GM18867 (cell line): ENCODE measurements around the gene G6PD.

Source experiments
- ATAC-seq: cut with Tn5 transposase; IDR thresholded peaks from one replicate; pipeline ENCODE4 v1.9.1; 2021; ENCODE audit warnings: mild to moderate bottlenecking, moderate library complexity; ENCODE audit not compliant: unreplicated experiment

G6PD gene

GRCh38 chrX:154488336-154489075, 58.1 kb downstream of the G6PD start:
- no peak for ATAC-seq

DNA sequence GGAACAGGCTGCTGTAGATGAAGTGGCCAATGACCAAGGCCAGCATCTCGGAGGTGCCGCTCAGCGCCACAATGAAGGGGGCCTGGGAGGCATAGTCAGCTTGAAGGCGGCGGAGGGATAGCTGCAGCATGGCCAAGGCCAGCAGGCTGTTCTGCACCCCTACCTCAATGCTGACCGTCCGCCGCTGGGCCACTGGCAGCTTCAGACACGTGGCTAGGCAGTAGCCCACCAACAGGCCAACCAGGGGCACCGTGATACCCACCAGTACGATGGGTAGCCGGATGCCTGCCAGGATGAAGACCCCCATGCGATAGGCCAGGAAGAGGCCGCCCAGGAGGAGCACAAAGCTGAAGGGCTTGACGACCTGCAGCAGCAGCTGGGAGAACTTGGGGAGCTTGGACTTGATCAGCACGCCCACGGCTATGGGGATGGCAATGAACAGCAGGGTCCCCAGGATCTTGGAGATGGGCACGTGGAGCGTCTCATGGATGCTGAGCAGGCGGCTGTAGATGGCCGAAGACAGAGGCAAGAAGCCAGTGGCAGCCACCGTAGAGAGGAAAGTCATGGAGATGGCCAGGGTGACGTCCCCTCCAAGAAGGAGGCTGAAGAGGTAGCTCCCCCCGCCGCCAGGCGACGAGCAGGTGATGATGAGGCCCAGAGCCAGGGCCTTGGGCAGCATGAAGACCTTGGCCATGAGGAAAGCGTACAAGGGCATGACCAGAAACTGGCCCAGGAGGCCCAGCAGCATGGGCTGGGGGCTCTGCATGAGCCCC, 58.9 kb downstream of the G6PD start:
- ATAC-seq, result no peak

- peak; percentile 21 for ATAC-seq
Measured at GRCh38 chrX:154486396-154487207, 60.0 kb downstream of the G6PD start, which contains the start of gene UBL4A. UBL4A (minus strand) TSS chrX:154486615; CDS start chrX:154486584, 31 bp downstream.

DNA sequence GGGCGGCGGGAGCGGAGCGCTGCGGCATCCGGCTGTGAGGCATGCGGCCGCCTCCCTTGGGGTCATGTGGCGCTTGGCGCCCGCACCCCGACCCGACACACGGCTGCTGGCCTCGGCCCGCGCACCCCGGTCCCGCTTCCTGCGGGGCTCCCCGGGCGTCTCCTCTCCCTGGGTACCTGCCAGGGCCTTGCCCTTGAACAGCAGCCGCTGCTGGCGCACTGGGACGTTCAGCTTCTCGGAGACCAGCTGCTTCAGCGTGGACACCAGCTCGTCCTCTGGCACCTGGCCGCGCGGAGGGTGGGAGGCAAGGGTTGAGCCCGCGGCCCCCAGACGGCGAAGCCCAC, 60.6 kb downstream of the G6PD start:
- peak; percentile 2 for ATAC-seq

DNA sequence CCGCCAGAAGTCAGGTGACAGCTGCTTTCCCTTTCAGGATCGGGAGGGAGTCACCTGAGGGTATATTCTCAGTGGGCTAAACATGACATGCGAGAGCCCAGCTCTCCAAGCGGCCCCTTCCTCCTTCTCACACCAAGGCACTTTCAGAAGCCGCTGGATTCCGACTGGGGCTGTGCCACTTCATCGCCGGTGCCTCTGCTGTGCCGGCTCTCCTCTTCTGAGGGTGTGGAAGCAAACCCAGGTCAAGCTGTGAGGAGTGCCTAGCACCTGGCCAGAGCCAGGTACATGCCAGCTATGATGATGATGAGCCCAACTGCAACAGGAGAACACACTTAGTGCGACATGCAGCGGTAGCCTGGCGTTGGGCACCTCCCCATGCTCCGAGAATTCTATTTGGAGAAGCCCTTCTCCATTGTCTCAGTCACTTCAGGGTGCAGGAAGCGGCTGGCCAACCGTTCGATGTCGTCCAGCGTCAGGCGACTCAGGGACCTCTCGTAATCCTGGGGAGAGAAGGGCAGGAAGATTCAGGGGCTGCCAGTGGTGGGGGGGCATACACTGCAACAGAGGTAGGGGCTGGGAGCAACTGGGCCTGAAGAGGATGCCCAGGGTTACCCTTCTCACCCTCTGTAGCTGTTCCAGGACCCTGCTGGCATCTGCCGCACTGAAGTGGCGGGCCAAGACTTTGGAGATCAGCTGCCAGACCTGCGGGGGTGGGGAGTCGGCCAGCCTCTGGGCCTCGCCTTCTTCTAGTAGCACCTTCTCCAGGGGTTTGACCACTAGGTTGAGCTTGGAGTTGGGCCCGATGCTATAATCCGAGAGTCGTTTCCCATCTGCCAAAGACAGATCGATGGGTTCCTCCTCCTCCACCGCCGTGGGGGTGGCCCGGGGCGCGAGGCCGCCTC, 61.2 kb downstream of the G6PD start:
- no peak for ATAC-seq

DNA sequence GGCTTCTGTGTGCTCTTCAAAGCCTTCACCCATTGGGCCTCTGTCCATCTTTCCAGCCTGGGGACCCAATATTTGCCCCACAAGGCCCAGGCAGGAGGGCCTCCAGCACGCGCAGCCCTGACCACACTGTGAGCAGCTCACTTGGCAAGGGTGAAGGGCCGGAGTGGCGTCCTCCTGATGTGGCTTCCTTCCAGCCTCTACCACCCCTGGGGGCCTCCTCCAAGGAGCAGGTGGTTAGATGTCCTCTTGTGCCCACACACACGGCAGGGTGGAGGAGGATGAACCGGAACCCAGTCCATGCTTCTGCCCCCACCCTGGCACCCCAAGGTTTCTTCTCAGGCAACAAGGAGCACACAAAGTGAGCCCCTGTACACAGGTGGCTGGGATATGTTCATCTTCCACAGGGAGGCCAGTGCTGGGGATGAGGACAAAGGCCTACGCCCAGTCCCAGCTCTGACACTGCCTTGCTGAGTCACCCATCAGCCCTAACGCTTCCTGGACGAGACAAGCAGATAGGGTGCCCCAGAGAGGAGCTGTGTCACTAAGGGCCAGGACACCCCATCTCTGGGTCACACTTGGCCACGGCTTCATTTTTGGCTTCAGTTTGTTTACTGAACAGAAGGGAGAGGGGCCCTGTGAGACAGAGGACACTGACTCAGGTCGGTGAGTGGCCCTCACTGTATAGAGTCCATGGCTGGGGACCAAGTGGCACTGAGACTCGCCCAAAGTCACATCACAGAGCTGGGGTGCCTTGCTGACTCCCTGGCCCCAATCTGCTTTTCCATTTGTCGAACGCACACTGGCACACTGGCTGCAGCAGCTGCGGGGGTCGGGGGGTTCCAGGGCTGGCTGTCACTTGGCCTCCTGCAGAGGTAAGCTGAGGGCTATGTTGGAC, 62.1 kb downstream of the G6PD start:
- no peak for ATAC-seq

DNA sequence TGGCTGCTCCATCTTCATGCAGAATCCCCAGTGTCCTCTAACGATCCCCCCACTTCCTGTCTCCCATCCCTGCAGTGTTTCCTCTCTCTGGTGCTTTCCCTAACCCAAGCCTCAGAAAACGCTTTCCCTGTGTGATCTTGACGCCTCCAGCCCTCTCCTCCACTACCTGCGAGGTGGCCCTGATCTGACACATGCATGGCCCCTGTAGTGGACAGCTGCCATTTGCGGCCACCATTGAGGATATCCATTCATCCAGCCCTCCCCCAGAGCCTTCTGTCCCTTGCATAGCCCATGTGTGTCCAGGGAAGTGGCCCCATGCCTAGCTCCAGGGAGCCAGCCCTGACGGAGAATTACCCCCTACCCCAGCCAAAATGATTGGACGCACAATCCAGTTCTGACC, 63.3 kb downstream of the G6PD start:
- ATAC-seq, result no peak

DNA sequence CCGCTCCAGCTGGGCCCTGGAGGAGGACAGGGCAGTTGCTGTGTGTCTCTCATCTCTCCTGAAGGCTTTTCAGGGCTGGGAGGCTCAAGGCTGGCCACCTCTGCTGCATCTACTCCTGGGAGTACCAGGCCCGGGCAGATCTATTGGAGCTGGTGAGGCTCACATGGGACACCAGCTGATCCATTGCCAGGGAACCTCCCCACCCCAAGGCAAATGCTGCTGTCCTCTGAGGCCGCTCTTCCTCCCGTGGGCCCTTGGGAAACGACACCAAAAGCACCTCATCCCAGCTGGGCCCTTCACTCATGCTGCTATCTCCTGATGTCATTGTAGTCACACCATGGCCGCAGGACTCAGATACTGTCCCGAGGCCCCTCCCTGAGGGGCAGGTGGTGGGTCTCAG, 63.9 kb downstream of the G6PD start:
- no peak for ATAC-seq

- no peak for ATAC-seq
Measured at GRCh38 chrX:154481911-154482601, 64.6 kb downstream of the G6PD start.
